22Rv1 (cell line): ENCODE results near the gene MPP3.

Source experiments
- H3K27ac ChIP-seq: fragments of 450-650 bp; 2 replicates; pipeline ENCODE4 v1.5.1; 2017
- CTCF ChIP-seq: fragments of 450-650 bp; IDR thresholded peaks from 2 replicates; pipeline ENCODE4 v1.5.1; 2017; ENCODE audit warnings: mild to moderate bottlenecking
- ZFX ChIP-seq: fragments of 450-650 bp; IDR thresholded peaks from 2 replicates; pipeline ENCODE4 v1.6.1; 2017; ENCODE audit warnings: antibody characterized with exemption, borderline replicate concordance

MPP3 gene

GRCh38 chr17:43857141-43857540, 24.2 kb upstream of the MPP3 start:
- TF ChIP-seq CTCF (no peak), ZFX (no peak)
- no peak overlapping the region for H3K27ac ChIP-seq

- TF ChIP-seq ZFX, result no peak
- TF ChIP-seq CTCF, result no peak
- no peak overlapping the region for H3K27ac ChIP-seq
These were observed 23.2 kb upstream of the MPP3 start for GRCh38 chr17:43856141-43856540.

GRCh38 chr17:43855061-43855460, 22.1 kb upstream of the MPP3 start:
- TF ChIP-seq CTCF, result no peak
- TF ChIP-seq ZFX, result no peak

GRCh38 chr17:43854498-43854897, 21.6 kb upstream of the MPP3 start:
- H3K27ac ChIP-seq, result no peak overlapping the region
- no peak for TF ChIP-seq ZFX
- no peak for TF ChIP-seq CTCF

More at GRCh38 chr17:43855061-43855460, 22.1 kb upstream of the MPP3 start:
- H3K27ac ChIP-seq, result no peak overlapping the region

GRCh38 chr17:43853546-43853945, 20.6 kb upstream of the MPP3 start:
- H3K27ac ChIP-seq, result no peak overlapping the region
- no peak for TF ChIP-seq ZFX
- TF ChIP-seq CTCF, result no peak

GRCh38 chr17:43852571-43852970, 19.6 kb upstream of the MPP3 start:
- no peak overlapping the region for H3K27ac ChIP-seq
- no peak for TF ChIP-seq ZFX
- no peak for TF ChIP-seq CTCF

- no peak overlapping the region for H3K27ac ChIP-seq
- TF ChIP-seq CTCF (no peak), ZFX (no peak)
These were observed 16.2 kb upstream of the MPP3 start for GRCh38 chr17:43849116-43849515.
